GM12874 (cell line): ENCODE results near the gene CDK5.
A peak's percentile ranks its signal among the peaks of the same experiment; 100 is the strongest.

Experiments used
- TF ChIP-seq, protein P1 (sequence below): IDR thresholded peaks from 2 replicates; pipeline ENCODE4 v1.5.1; 2011; ENCODE audit warnings: low read depth, mild to moderate bottlenecking, control low read depth, low read length, moderate library complexity; ENCODE audit not compliant: insufficient read depth

The CDK5 gene

GRCh38 chr7:151089893-151090730, 32.4 kb upstream of the CDK5 start:
- TF ChIP-seq, protein P1, sequence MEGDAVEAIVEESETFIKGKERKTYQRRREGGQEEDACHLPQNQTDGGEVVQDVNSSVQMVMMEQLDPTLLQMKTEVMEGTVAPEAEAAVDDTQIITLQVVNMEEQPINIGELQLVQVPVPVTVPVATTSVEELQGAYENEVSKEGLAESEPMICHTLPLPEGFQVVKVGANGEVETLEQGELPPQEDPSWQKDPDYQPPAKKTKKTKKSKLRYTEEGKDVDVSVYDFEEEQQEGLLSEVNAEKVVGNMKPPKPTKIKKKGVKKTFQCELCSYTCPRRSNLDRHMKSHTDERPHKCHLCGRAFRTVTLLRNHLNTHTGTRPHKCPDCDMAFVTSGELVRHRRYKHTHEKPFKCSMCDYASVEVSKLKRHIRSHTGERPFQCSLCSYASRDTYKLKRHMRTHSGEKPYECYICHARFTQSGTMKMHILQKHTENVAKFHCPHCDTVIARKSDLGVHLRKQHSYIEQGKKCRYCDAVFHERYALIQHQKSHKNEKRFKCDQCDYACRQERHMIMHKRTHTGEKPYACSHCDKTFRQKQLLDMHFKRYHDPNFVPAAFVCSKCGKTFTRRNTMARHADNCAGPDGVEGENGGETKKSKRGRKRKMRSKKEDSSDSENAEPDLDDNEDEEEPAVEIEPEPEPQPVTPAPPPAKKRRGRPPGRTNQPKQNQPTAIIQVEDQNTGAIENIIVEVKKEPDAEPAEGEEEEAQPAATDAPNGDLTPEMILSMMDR = no peak

DNA sequence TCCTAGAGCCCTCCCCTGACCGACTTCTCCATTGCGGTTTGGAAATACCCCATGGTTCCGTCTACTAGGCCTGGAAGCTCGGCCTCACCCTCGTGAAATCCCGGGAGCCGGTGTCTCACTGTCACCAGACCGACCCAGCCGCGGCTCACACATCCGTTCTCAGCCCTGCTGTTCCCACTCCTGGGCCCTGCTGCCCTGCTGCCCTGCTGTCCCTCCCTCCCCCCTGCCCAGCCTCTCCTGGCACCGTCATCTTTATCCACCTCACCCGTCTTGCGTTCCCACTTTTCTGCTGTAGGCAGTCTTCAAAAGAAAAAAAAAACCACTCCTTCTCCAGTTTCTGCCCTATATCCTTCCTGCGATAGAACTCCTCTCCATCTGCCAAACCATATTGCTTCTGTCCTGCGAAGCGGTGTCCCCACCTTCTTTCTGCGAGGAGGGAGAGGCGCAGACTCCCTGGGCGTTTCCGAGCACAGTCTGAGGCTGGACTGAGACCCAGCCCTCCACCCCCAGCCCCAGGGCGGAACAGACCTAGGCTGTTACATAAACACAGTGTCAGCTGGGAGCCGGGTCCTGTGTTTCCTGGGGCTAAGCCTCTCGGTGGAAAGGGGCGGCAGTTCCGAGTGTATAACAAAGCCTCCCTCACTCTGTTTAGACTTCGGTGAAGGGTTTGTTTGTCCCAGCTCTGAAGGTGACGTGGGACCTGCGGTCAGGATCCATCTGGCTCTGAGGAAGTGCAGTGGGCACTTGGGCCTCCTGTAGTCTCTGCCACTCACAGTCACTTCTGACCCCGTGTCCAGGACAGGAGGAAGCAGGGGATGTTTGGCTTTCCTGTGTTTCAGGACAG, 31.4 kb upstream of the CDK5 start:
- TF ChIP-seq, protein P1 = no peak

- TF ChIP-seq, protein P1 = no peak
These were observed 30.5 kb upstream of the CDK5 start for GRCh38 chr7:151088019-151088855.

GRCh38 chr7:151087245-151088018, 29.7 kb upstream of the CDK5 start:
- TF ChIP-seq, protein P1 = peak; percentile 42; the same call in 1 of the 2 replicates

- TF ChIP-seq, protein P1 = no peak
These were observed 29.1 kb upstream of the CDK5 start for GRCh38 chr7:151086802-151087244.

GRCh38 chr7:151085691-151086620, 28.3 kb upstream of the CDK5 start, which contains the start of gene AGAP3:
AGAP3 (plus strand) TSS chr7:151086475; CDS start chr7:151086742, 267 bp downstream.
- TF ChIP-seq, protein P1 = no peak
